DMS114 treated with DMSO at 0.1 percent for 48 hours (cell line): ENCODE results near the gene MED9.

Source experiments
- DNase-seq: peaks from one replicate; lab custom pipeline; 2025; ENCODE audit not compliant: unreplicated experiment; lab: John Stamatoyannopoulos, UW

The MED9 gene

DNA sequence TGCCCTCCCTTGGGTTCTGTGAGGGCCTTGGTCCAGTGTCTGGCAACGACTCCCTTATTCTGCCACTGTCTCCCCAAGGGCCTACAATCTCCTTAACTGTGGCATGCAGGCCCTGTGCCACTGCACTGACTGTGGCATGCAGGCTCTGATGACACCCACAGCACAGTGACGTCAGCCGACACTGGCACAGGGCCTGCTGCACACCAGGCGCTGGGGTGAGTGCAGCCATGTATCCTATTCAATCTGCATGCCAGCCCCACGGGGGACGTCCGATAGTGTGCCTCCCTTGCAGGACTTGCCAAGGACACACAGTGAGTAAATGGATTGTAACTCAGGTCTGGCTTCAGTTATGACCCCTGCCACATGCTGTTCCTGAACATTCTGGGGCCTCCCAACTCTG is 59.2 kb downstream of the MED9 start:
- no peak for DNase-seq

GRCh38 chr17:17536702-17537101 is 59.9 kb downstream of the MED9 start:
- DNase-seq, result no peak

- no peak for DNase-seq
Measured at GRCh38 chr17:17537311-17538099, 60.7 kb downstream of the MED9 start.

- DNase-seq, result no peak
Measured at GRCh38 chr17:17538417-17539391, 61.9 kb downstream of the MED9 start.

- DNase-seq, result no peak
Measured at GRCh38 chr17:17539591-17539990, 62.8 kb downstream of the MED9 start.

DNA sequence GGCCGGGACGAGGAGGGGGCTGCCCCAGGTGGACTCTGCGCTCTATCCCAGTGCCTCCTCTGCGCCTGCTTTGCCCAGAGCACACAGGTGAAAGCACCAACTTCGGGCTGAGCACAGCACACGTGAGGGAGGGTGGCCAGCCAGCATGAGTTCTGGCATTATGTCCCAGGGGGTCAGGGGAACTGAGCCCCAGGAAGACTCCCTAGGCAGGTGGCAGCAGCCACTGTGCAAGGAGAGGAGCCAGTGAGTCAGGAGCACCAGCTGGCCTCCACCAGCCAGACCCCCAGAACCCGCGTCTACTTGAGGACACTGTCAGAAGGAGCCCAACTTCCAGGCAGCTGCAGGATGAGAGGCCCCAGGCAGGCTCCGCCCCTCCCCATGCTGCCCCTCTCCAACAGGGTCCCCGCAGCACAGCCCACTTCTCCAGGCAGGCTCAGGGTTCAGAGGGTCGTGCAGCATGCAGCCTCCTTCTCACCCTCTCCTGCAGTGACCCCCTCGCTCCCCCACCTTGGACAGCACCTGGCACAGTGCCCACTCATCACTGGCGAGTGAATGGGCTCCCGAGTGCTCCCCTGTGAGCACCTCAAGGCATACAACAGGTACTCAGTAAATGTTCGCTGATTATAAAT is 63.6 kb downstream of the MED9 start:
- no peak for DNase-seq

DNA sequence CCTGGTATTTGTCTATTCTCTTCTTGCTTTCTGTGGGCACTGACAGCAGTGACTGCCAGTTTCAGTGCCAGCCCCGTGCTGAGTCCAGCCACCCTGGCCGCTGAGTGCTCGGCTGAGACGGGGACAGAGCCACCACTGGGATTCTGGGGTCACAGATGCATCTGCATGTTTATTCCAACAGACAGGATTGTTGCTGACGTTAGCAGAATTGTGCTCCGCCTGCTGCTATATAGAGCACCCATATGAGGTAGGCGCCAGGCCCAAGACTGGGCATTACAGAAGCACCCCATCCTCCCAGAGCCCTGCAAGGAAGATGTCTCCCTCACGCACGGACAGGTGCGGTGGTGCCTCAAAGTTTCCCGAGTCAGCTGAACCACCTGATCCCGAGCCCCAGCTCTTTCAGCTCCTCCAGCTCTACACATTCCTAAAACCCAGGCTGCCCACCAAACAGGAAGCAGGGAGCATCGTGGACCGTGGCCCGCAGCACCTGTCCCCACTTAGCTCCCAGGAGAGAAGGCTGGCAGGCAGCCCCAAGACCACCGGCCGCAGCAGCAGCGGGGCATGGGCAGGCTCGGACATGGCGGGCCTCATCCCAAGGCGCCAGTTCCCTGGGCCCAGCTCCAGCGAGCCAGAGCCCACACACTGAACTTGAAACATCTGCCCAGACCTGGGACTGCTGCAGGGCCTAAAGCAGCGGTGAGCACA is 64.3 kb downstream of the MED9 start:
- DNase-seq, result no peak

- DNase-seq, result no peak
Measured at GRCh38 chr17:17541640-17542001, 64.8 kb downstream of the MED9 start.
